Measurements from ENCODE around the gene CEBPE.

- TF ChIP-seq CTCF (IDR thresholded peaks at IDR 0.05) (no peak), POLR2A (IDR thresholded peaks at IDR 0.05) (no peak)
Measured at GRCh38 chr14:23164949-23165348, 45.9 kb upstream of the CEBPE start.
